ENCODE measurements around the gene VEPH1. TPM values are rescaled to one million over a fixed set of nuclear protein-coding genes. Genes with fewer than 3 reads are reported as not detected.

Gene VEPH1
- total RNA-seq: 10 to 100 TPM; 11.8 to 17.1 TPM
- 13.3 TPM for polyA plus RNA-seq (2013, experiment 1 of 2)
- 12.0 TPM for polyA plus RNA-seq (2013, experiment 2 of 2)
- long read RNA-seq, experiment 1, partial matches to known transcripts: 0 of 3 reads
- long read RNA-seq, experiment 1, other reads (novel, unspliced or antisense): 3 of 3 reads
- long read RNA-seq, experiment 2, transcript VEPH1-202 (14 exons, 3,044 nt): major isoform, 5 of 8 reads
- long read RNA-seq, experiment 2, partial matches to known transcripts: 0 of 8 reads
- long read RNA-seq, experiment 2, other reads (novel, unspliced or antisense): 3 of 8 reads
- long read RNA-seq, experiment 3, partial matches to known transcripts: 7 of 14 reads
- long read RNA-seq, experiment 3, other reads (novel, unspliced or antisense): 4 of 14 reads
- long read RNA-seq, experiment 4, partial matches to known transcripts: 4 of 9 reads
- long read RNA-seq, experiment 4, other reads (novel, unspliced or antisense): 5 of 9 reads

DNA sequence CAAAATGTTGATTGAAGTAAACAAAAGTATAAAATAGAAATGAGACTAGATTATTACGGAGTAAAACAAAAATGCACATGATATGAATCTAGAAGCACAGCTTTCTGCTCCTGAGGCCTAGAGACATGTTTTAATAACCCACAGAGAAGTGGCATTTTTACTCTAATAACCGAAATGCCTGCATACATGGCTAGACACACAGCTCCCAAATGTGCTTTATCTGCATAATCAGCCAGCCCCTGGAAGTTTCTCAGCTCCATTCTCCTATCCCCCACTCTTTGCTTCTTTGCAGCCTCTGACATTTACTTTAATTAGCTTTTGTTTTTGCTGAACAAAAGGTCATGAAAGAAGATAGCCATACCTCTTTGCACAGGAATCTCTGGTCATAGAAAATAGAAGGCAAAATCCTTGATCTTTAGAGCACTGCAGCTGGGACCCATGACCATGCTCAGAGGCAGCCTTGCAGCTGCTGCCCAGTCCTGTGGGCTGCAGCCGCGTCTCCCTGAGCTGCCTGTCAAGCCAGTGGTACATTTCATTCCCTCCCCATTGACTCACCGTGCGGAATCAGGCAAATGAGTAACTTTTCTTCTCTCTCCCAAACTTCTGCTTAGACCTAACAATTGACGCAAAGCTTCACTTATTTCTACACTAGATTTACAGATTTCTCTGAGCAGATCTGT, at the start of gene VEPH1:
Gene VEPH1, minus strand, starts transcription at position 501 of the 680 bp plus-strand sequence. CDS start 8,067 bp downstream, outside the sequence.
- H3K9ac ChIP-seq (ENCODE audit: extremely low read depth, low read length, poor library complexity, severe bottlenecking): no peak within 1 kb of the TSS
- H3K9me3 Mint-ChIP-seq: no peaks in the 10 kb centered on the region
- TF ChIP-seq, protein P1, sequence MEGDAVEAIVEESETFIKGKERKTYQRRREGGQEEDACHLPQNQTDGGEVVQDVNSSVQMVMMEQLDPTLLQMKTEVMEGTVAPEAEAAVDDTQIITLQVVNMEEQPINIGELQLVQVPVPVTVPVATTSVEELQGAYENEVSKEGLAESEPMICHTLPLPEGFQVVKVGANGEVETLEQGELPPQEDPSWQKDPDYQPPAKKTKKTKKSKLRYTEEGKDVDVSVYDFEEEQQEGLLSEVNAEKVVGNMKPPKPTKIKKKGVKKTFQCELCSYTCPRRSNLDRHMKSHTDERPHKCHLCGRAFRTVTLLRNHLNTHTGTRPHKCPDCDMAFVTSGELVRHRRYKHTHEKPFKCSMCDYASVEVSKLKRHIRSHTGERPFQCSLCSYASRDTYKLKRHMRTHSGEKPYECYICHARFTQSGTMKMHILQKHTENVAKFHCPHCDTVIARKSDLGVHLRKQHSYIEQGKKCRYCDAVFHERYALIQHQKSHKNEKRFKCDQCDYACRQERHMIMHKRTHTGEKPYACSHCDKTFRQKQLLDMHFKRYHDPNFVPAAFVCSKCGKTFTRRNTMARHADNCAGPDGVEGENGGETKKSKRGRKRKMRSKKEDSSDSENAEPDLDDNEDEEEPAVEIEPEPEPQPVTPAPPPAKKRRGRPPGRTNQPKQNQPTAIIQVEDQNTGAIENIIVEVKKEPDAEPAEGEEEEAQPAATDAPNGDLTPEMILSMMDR (conservative IDR thresholded peaks at IDR 0.05): no peak
- peak within 1 kb of the TSS; percentile 28 for H3K4me3 ChIP-seq (ENCODE audit: low read length)
- peak within 1 kb of the TSS; percentile 75 for H3K27ac ChIP-seq (ENCODE audit: low read depth, low read length)
- no peak within 1 kb of the TSS for H3K4me3 Mint-ChIP-seq
- H3K27ac Mint-ChIP-seq: no peak within 1 kb of the TSS
- no peaks in the 10 kb centered on the region for H3K27me3 ChIP-seq (ENCODE audit: control insufficient read depth, insufficient read depth, low read length, poor library complexity, severe bottlenecking)
- 63 to 67% methylated on average over 4 to 7 of the region's 7 CpGs for WGBS, 2 experiments (ENCODE audit: insufficient coverage in 1 of 2, insufficient read length in 1 of 2)
- peaks cover 2% of the 10 kb centered on the region for H3K27me3 Mint-ChIP-seq (ENCODE audit: insufficient read depth)
- peak; percentile 71 for DNase-seq
- H3K4me1 ChIP-seq (ENCODE audit: control insufficient read depth, insufficient read depth, low read length): peaks cover 17% of the 10 kb centered on the region
- no peaks in the 10 kb centered on the region for H3K36me3 Mint-ChIP-seq (ENCODE audit: low read depth)
- H3K36me3 ChIP-seq (ENCODE audit: control insufficient read depth, insufficient read depth, low read length): no peaks in the 10 kb centered on the region
- no peaks in the 10 kb centered on the region for H3K9me3 ChIP-seq (ENCODE audit: control insufficient read depth, low read length)
- H3K4me1 Mint-ChIP-seq: peaks cover 56% of the 10 kb centered on the region

DNA sequence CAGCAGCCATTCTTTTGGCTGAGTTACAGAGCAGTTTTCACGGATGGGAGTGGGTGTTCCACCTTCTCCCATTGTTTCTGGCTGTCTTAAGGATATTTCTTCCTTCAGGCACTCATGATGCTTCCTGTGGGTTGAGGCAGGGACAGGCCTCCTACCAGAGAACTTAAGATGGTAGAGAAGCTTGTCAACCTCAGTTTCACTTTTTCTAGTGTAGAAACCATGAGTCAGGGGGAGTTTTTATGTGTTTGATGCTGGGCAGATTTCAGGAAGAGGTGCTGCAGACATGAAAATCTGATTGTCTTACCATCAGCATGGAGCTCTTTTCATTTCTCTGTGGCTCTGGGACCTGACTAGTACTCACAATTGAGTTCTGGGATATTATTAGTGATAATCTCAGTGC, 48.7 kb upstream of the VEPH1 start:
- no peak overlapping the region for H3K9ac ChIP-seq (ENCODE audit: extremely low read depth, low read length, poor library complexity, severe bottlenecking)
- Mint-ChIP-seq H3K9me3 (no peaks in the 10 kb centered on the region), H3K36me3 (ENCODE audit: low read depth) (no peaks in the 10 kb centered on the region), H3K27ac (no peak overlapping the region), H3K4me1 (no peaks in the 10 kb centered on the region), H3K27me3 (ENCODE audit: insufficient read depth) (no peaks in the 10 kb centered on the region), H3K4me3 (no peak overlapping the region)
- no peak overlapping the region for H3K4me3 ChIP-seq (ENCODE audit: low read length)
- DNase-seq: no peak
- no peaks in the 10 kb centered on the region for H3K27me3 ChIP-seq (ENCODE audit: control insufficient read depth, insufficient read depth, low read length, poor library complexity, severe bottlenecking)
- H3K27ac ChIP-seq (ENCODE audit: low read depth, low read length): no peak overlapping the region
- H3K9me3 ChIP-seq (ENCODE audit: control insufficient read depth, low read length): peaks cover 4% of the 10 kb centered on the region
- WGBS, 2 experiments (ENCODE audit: insufficient coverage in 1 of 2, insufficient read length in 1 of 2): 80 to 93% methylated on average over 1 of the region's 1 CpG
- TF ChIP-seq, protein P1 (conservative IDR thresholded peaks at IDR 0.05): no peak
- no peaks in the 10 kb centered on the region for H3K4me1 ChIP-seq (ENCODE audit: control insufficient read depth, insufficient read depth, low read length)
- H3K36me3 ChIP-seq (ENCODE audit: control insufficient read depth, insufficient read depth, low read length): no peaks in the 10 kb centered on the region

DNA sequence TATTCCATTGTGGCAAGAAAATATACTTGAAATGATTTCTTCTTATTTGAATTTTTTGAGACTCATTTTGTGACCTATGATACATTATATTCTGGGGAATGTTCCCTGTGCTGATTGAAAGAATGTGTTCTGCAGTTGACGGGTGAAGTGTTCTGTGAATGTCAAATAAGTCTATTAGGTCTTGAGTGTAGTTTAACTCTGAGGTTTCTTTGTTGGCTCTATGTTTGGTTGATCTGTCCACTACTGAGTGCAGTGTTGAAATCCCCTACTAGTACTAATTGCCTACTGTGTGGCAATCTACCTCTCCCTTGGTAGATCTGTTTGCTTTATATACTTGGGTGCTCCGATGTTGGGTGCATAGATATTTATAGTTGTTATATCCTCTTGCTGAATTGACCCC, 46.3 kb upstream of the VEPH1 start:
- Mint-ChIP-seq H3K9me3 (no peaks in the 10 kb centered on the region), H3K27ac (no peak overlapping the region), H3K4me1 (no peaks in the 10 kb centered on the region), H3K36me3 (ENCODE audit: low read depth) (no peaks in the 10 kb centered on the region), H3K27me3 (ENCODE audit: insufficient read depth) (no peaks in the 10 kb centered on the region), H3K4me3 (no peak overlapping the region)
- TF ChIP-seq, protein P1 (conservative IDR thresholded peaks at IDR 0.05): no peak
- no peaks in the 10 kb centered on the region for H3K36me3 ChIP-seq (ENCODE audit: control insufficient read depth, insufficient read depth, low read length)
- no peak overlapping the region for H3K4me3 ChIP-seq (ENCODE audit: low read length)
- no peak for DNase-seq
- no peaks in the 10 kb centered on the region for H3K27me3 ChIP-seq (ENCODE audit: control insufficient read depth, insufficient read depth, low read length, poor library complexity, severe bottlenecking)
- H3K27ac ChIP-seq (ENCODE audit: low read depth, low read length): no peak overlapping the region
- H3K9ac ChIP-seq (ENCODE audit: extremely low read depth, low read length, poor library complexity, severe bottlenecking): no peak overlapping the region
- 91% methylated on average over 1 of the region's 2 CpGs; no CpG with 5 or more reads in 1 of the 2 experiments for WGBS, 2 experiments (ENCODE audit: insufficient coverage in 1 of 2, insufficient read length in 1 of 2)
- H3K9me3 ChIP-seq (ENCODE audit: control insufficient read depth, low read length): peaks cover 4% of the 10 kb centered on the region
- no peaks in the 10 kb centered on the region for H3K4me1 ChIP-seq (ENCODE audit: control insufficient read depth, insufficient read depth, low read length)
